Measurements from ENCODE around the gene ADAR.

ADAR gene

DNA sequence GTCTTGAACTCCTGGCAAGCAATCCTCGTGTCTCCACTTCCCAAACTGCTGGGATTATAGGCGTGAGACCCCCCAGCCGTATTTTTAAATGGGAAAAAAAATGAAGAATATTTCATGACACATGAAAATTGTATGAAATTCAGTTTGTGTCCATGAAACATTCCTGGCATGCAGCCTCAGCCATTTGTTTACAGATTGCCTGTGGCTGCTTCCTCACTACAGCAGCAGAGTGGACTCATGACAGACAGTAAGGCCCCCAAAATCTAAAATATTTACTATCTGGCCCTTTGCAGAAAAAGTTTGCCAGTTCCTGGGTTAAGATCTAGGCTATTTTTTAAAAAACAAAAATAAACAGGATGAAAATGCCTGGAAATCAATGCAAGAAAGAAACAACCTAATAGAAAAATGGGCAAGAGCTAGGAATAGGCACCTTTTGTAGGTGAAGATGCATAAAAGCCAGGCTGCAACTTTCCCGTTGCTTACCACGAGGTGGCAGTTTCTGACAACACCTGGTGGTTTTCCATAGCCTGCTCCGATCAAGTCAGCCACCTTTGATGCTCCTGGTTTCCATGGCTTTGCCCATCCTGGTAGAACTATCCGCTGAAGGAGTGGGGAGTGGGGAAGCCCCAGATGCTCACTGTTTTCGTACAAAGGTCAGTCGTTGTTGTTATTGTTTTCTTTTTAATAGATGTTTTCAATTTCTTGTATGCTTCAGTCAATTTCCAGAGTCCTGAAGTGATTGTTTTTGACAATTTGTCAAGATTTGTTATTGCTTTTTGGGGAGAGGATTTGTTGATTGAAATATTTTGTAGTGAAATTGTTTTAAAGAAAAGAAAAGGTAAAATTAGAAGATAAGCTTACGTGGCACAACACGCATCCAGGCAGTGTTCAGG, 73.8 kb downstream of the ADAR start:
- in situ Hi-C loops (cut with MboI; ENCODE audit: low sequenced_read_pairs) = no loop called here

Data from hTERT RPE-1 (cell line).